Measurements from ENCODE around the gene ZDHHC11.
A peak's percentile ranks its signal among the peaks of the same experiment; 100 is the strongest.
"Not testable (repeated sequence)": the region's sequence is repeated elsewhere in the genome, so short reads cannot be mapped to it uniquely, and the experiment has no call there.

The ZDHHC11 gene

DNA sequence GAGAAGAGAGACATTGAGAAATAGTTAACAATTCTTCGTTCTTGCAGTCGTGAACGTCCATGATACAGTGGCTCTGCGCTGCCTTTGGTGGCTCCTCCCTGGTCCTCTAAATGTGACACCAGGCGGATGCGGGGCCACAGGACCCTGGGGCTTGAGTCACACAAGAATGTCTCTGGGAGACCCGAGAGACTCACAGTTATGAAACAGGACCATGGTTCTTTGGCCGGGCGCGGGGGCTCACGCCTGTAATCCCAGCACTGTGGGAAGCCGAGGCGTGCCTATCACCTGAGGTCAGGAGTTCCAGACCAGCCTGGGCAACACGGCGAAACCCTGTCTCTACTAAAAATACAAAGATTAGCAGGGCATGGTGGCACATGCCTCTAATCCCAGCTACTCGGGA, 767 bp upstream of the ZDHHC11 start:
- Histone ChIP-seq H3K27ac (ENCODE audit: insufficient read depth, low read depth, low read length, poor library complexity, severe bottlenecking) (no peak overlapping the region), H3K4me1 (ENCODE audit: control insufficient read depth, insufficient read depth, low read length) (peaks cover 20% of the 10 kb centered on the region), H3K36me3 (ENCODE audit: control insufficient read depth, insufficient read depth, low read length) (no peaks in the 10 kb centered on the region), H3K4me3 (ENCODE audit: insufficient read depth, low read depth, low read length) (no peak overlapping the region), H3K9me3 (ENCODE audit: control insufficient read depth, low read length) (no peaks in the 10 kb centered on the region), H3K27me3 (ENCODE audit: control insufficient read depth, insufficient read depth, low read length, poor library complexity, severe bottlenecking) (no peaks in the 10 kb centered on the region)
- WGBS, 2 experiments = 91 to 93% methylated on average over 16 of the region's 16 CpGs

GRCh38 chr5:851076-851475, 290 bp upstream of the ZDHHC11 start:
- no peak overlapping the region for H3K4me3 ChIP-seq (ENCODE audit: insufficient read depth, low read depth, low read length)
- H3K9me3 ChIP-seq (ENCODE audit: control insufficient read depth, low read length) = no peaks in the 10 kb centered on the region
- H3K36me3 ChIP-seq (ENCODE audit: control insufficient read depth, insufficient read depth, low read length) = no peaks in the 10 kb centered on the region
- no peak overlapping the region for H3K27ac ChIP-seq (ENCODE audit: insufficient read depth, low read depth, low read length, poor library complexity, severe bottlenecking)
- peaks cover 20% of the 10 kb centered on the region for H3K4me1 ChIP-seq (ENCODE audit: control insufficient read depth, insufficient read depth, low read length)
- 86 to 87% methylated on average over 19 of the region's 19 CpGs for WGBS, 2 experiments
- no peaks in the 10 kb centered on the region for H3K27me3 ChIP-seq (ENCODE audit: control insufficient read depth, insufficient read depth, low read length, poor library complexity, severe bottlenecking)

GRCh38 chr5:849651-850301, 1.0 kb downstream of the ZDHHC11 start:
- Histone ChIP-seq H3K36me3 (ENCODE audit: control insufficient read depth, insufficient read depth, low read length) (no peaks in the 10 kb centered on the region), H3K27ac (ENCODE audit: insufficient read depth, low read depth, low read length, poor library complexity, severe bottlenecking) (peak overlapping the region; percentile 55), H3K4me1 (ENCODE audit: control insufficient read depth, insufficient read depth, low read length) (peaks cover 20% of the 10 kb centered on the region), H3K27me3 (ENCODE audit: control insufficient read depth, insufficient read depth, low read length, poor library complexity, severe bottlenecking) (no peaks in the 10 kb centered on the region), H3K4me3 (ENCODE audit: insufficient read depth, low read depth, low read length) (no peak overlapping the region), H3K9me3 (ENCODE audit: control insufficient read depth, low read length) (no peaks in the 10 kb centered on the region)
- 83 to 88% methylated on average over 20 of the region's 20 CpGs for WGBS, 2 experiments

DNA sequence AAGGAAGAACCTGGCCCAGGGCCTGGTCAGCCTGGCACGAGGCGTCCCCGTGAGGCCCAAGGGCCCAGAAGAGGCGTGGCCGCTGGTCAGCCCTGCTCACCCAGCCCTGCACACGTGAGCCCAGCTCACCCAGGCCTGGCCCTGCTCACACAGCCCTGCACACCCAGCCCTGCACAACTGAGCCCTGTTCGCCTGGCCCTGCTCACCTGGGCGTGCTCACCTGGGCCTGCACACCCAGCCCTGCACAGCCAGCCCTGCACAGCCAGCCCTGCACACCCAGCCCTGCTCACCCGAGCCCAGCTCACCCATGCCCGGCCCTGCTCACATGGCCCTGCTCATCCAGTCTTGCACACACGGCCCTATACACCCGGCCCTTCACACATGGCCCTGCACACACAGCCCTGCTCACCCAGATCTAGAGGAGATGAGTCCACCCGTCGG, 2.1 kb downstream of the ZDHHC11 start:
- WGBS, 2 experiments = 93% methylated on average over 14 of the region's 14 CpGs
- H3K27me3 ChIP-seq (ENCODE audit: control insufficient read depth, insufficient read depth, low read length, poor library complexity, severe bottlenecking) = no peaks in the 10 kb centered on the region
- no peak overlapping the region for H3K27ac ChIP-seq (ENCODE audit: insufficient read depth, low read depth, low read length, poor library complexity, severe bottlenecking)
- H3K36me3 ChIP-seq (ENCODE audit: control insufficient read depth, insufficient read depth, low read length) = no peaks in the 10 kb centered on the region
- H3K9me3 ChIP-seq (ENCODE audit: control insufficient read depth, low read length) = no peaks in the 10 kb centered on the region
- H3K4me1 ChIP-seq (ENCODE audit: control insufficient read depth, insufficient read depth, low read length) = peaks cover 20% of the 10 kb centered on the region
- H3K4me3 ChIP-seq (ENCODE audit: insufficient read depth, low read depth, low read length) = no peak overlapping the region

DNA sequence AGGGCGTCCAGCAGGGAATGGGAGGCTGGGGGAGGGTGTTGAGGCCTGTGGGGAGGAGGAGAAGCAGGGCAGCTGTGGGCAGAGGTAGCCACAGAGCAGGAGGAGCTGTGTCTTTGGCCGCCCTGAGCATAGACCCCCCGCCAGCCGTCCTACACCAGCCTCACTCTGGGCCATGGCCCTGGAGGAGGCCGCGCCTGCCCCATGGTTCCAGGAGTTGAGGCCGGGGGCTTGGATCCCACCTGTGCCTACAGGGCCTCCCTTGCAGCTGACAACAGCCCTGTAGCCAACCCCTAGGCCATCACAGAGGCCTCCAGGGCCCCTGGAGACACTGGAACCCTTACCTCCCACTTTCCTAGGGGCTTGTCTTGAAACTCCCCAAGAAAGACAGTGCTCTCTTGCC, 3.0 kb downstream of the ZDHHC11 start:
- 93 to 97% methylated on average over 4 to 6 of the region's 7 CpGs for WGBS, 2 experiments
- not testable (repeated sequence) for H3K27ac ChIP-seq (ENCODE audit: insufficient read depth, low read depth, low read length, poor library complexity, severe bottlenecking); H3K9me3 ChIP-seq (ENCODE audit: control insufficient read depth, low read length); H3K36me3 ChIP-seq (ENCODE audit: control insufficient read depth, insufficient read depth, low read length); H3K4me3 ChIP-seq (ENCODE audit: insufficient read depth, low read depth, low read length); H3K27me3 ChIP-seq (ENCODE audit: control insufficient read depth, insufficient read depth, low read length, poor library complexity, severe bottlenecking)
- H3K4me1 ChIP-seq (ENCODE audit: control insufficient read depth, insufficient read depth, low read length) = peaks cover 20% of the 10 kb centered on the region

DNA sequence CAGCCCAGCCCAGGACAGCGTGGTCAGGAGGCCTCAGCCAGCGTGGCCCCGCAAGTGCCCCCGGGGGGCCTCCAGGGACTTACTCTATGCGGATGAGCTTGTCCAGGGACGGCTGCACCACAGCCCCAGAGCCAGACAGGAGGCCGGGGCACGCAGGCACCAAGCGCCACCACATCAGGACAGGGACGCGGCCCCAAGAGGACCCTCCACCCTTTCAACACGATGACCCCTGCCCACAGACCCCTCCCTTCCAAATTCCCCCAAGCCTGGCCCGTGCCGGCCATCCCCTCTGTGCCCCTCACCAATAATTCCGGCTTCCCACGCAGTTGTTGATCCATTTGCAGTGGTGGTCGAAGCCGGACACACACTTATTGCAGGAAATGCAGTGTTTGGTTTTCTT, 3.6 kb downstream of the ZDHHC11 start:
- H3K27ac ChIP-seq (ENCODE audit: insufficient read depth, low read depth, low read length, poor library complexity, severe bottlenecking); H3K4me3 ChIP-seq (ENCODE audit: insufficient read depth, low read depth, low read length); H3K36me3 ChIP-seq (ENCODE audit: control insufficient read depth, insufficient read depth, low read length); H3K9me3 ChIP-seq (ENCODE audit: control insufficient read depth, low read length); H3K27me3 ChIP-seq (ENCODE audit: control insufficient read depth, insufficient read depth, low read length, poor library complexity, severe bottlenecking): not testable (repeated sequence)
- H3K4me1 ChIP-seq (ENCODE audit: control insufficient read depth, insufficient read depth, low read length) = peaks cover 20% of the 10 kb centered on the region
- WGBS, 2 experiments = 93 to 97% methylated on average over 6 to 7 of the region's 18 CpGs

DNA sequence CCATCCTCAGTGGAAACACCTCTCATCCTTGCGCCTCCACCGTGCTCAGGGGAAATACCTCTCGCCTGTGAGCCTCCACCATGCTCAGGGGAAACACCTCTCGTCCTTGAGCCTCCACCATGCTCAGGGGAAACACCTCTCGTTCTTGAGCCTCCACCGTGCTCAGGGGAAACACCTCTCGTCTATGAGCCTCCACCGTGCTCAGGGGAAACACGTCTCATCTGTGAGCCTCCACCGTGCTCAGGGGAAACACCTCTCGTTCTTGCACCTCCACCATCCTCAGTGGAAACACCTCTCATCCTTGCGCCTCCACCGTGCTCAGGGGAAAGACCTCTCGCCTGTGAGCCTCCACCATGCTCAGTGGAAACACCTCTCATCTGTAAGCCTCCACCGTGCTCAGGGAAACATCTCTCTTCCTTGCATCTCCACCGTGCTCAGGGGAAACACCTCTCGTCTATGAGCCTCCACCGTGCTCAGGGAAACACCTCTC, 4.1 kb downstream of the ZDHHC11 start:
- H3K36me3 ChIP-seq (ENCODE audit: control insufficient read depth, insufficient read depth, low read length); H3K27me3 ChIP-seq (ENCODE audit: control insufficient read depth, insufficient read depth, low read length, poor library complexity, severe bottlenecking); H3K9me3 ChIP-seq (ENCODE audit: control insufficient read depth, low read length); H3K27ac ChIP-seq (ENCODE audit: insufficient read depth, low read depth, low read length, poor library complexity, severe bottlenecking); H3K4me3 ChIP-seq (ENCODE audit: insufficient read depth, low read depth, low read length): not testable (repeated sequence)
- H3K4me1 ChIP-seq (ENCODE audit: control insufficient read depth, insufficient read depth, low read length) = peaks cover 20% of the 10 kb centered on the region
- 89 to 90% methylated on average over 18 of the region's 18 CpGs for WGBS, 2 experiments

- H3K27me3 ChIP-seq (ENCODE audit: control insufficient read depth, insufficient read depth, low read length, poor library complexity, severe bottlenecking); H3K36me3 ChIP-seq (ENCODE audit: control insufficient read depth, insufficient read depth, low read length); H3K9me3 ChIP-seq (ENCODE audit: control insufficient read depth, low read length); H3K4me3 ChIP-seq (ENCODE audit: insufficient read depth, low read depth, low read length); H3K27ac ChIP-seq (ENCODE audit: insufficient read depth, low read depth, low read length, poor library complexity, severe bottlenecking): not testable (repeated sequence)
- WGBS, 2 experiments = 94 to 95% methylated on average over 20 to 22 of the region's 35 CpGs
- H3K4me1 ChIP-seq (ENCODE audit: control insufficient read depth, insufficient read depth, low read length) = peaks cover 15% of the 10 kb centered on the region
These were observed 4.8 kb downstream of the ZDHHC11 start for GRCh38 chr5:845676-846601.

- 73 to 78% methylated on average over 11 to 12 of the region's 21 CpGs for WGBS, 2 experiments
- not testable (repeated sequence) for H3K27ac ChIP-seq (ENCODE audit: insufficient read depth, low read depth, low read length, poor library complexity, severe bottlenecking); H3K9me3 ChIP-seq (ENCODE audit: control insufficient read depth, low read length); H3K36me3 ChIP-seq (ENCODE audit: control insufficient read depth, insufficient read depth, low read length); H3K4me3 ChIP-seq (ENCODE audit: insufficient read depth, low read depth, low read length); H3K4me1 ChIP-seq (ENCODE audit: control insufficient read depth, insufficient read depth, low read length); H3K27me3 ChIP-seq (ENCODE audit: control insufficient read depth, insufficient read depth, low read length, poor library complexity, severe bottlenecking)
These were observed 5.6 kb downstream of the ZDHHC11 start for GRCh38 chr5:845031-845675.

DNA sequence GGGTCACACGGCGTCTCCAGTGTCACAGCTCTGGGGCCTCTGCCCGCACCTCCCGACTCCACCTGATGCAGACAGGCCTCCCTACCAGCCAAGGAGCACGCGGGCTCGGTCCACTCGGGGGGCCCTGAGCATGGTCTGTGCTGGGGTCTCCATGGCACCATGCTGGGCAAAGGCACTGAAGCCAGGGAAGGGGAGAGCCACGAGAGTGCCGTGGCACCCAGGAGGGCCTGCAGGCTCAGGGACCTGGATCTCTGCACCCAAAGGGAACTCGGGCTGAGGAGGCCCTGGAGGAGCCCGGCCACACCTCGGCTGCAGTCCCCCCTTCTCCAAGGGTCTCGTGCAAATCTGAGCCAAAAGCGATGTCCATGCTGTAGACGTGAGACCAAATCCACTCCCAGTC, 6.4 kb downstream of the ZDHHC11 start:
- H3K4me1 ChIP-seq (ENCODE audit: control insufficient read depth, insufficient read depth, low read length); H3K9me3 ChIP-seq (ENCODE audit: control insufficient read depth, low read length); H3K27ac ChIP-seq (ENCODE audit: insufficient read depth, low read depth, low read length, poor library complexity, severe bottlenecking); H3K36me3 ChIP-seq (ENCODE audit: control insufficient read depth, insufficient read depth, low read length); H3K4me3 ChIP-seq (ENCODE audit: insufficient read depth, low read depth, low read length); H3K27me3 ChIP-seq (ENCODE audit: control insufficient read depth, insufficient read depth, low read length, poor library complexity, severe bottlenecking): not testable (repeated sequence)
- 94 to 96% methylated on average over 13 to 14 of the region's 16 CpGs for WGBS, 2 experiments
